K562 (cell line): Measurements from ENCODE around the gene MAGI1. TPM values are rescaled to one million over a fixed set of nuclear protein-coding genes. Genes with fewer than 3 reads are reported as not detected.

Experiments
- ATF1 ChIP-seq, 2 experiments: fragments of 450-650 bp in 1 of 2; IDR thresholded peaks; 2 replicates each; pipeline ENCODE4 v1.6.1; 2016; ENCODE audit warnings: missing compliant biosample characterization in 1 of 2, missing genetic modification characterization in 1 of 2
- BRF1 ChIP-seq: IDR thresholded peaks from 3 replicates; pipeline ENCODE4 v1.6.1; 2011; ENCODE audit warnings: borderline replicate concordance, mild to moderate bottlenecking; ENCODE audit not compliant: insufficient read length; ENCODE audit errors: extremely low read depth
- COPS2 ChIP-seq: fragments of 450-650 bp; conservative IDR thresholded peaks from 2 replicates; pipeline ENCODE4 v1.6.1; 2016; ENCODE audit warnings: mild to moderate bottlenecking, moderate library complexity
- CREM ChIP-seq: IDR thresholded peaks from 2 replicates; pipeline ENCODE4 v1.6.1; 2014; ENCODE audit warnings: antibody characterized with exemption, low read depth
- E4F1 ChIP-seq: fragments of 250-450 bp; sonication (Bioruptor Pico); IDR thresholded peaks from 2 replicates; pipeline ENCODE4 v1.5.0; 2021; ENCODE audit warnings: mild to moderate bottlenecking, borderline replicate concordance
- EP400 ChIP-seq: fragments of 450-650 bp; IDR thresholded peaks from 2 replicates; pipeline ENCODE4 v1.6.1; 2017; ENCODE audit warnings: antibody characterized with exemption, mild to moderate bottlenecking, moderate library complexity
- ETS2 ChIP-seq: IDR thresholded peaks from 2 replicates; pipeline ENCODE4 v1.6.1; 2016; ENCODE audit warnings: borderline replicate concordance, missing genetic modification characterization, mild to moderate bottlenecking, moderate library complexity, missing compliant biosample characterization; ENCODE audit not compliant: poor library complexity, severe bottlenecking
- EZH2 ChIP-seq: IDR thresholded peaks from 2 replicates; pipeline ENCODE4 v1.6.1; 2012; ENCODE audit warnings: low read depth, mild to moderate bottlenecking, inconsistent platforms, low read length, borderline replicate concordance
- FIP1L1 ChIP-seq: fragments of 200-400 bp; formaldehyde crosslinking; IDR thresholded peaks from 2 replicates; pipeline ENCODE4 v1.6.1; 2018; ENCODE audit warnings: mild to moderate bottlenecking, low read depth, low read length; ENCODE audit not compliant: poor library complexity, severe bottlenecking
- HNRNPUL1 ChIP-seq: fragments of 200-400 bp; formaldehyde crosslinking; IDR thresholded peaks from 2 replicates; pipeline ENCODE4 v1.6.1; 2017; ENCODE audit warnings: low read length
- NFRKB ChIP-seq: fragments of 450-650 bp; IDR thresholded peaks from 2 replicates; pipeline ENCODE4 v1.6.1; 2016; ENCODE audit warnings: low read depth
- PCBP1 ChIP-seq: fragments of 200-400 bp; formaldehyde crosslinking; IDR thresholded peaks from 2 replicates; pipeline ENCODE4 v1.6.1; 2018; ENCODE audit warnings: mild to moderate bottlenecking, low read depth, low read length; ENCODE audit not compliant: poor library complexity, severe bottlenecking
- PHB2 ChIP-seq: fragments of 450-650 bp; IDR thresholded peaks from 2 replicates; pipeline ENCODE4 v1.6.1; 2017; ENCODE audit warnings: low read depth
- POLR2H ChIP-seq: IDR thresholded peaks from 2 replicates; pipeline ENCODE4 v1.6.1; 2016; ENCODE audit warnings: missing genetic modification characterization, low read depth, mild to moderate bottlenecking, control low read depth, missing compliant biosample characterization, moderate library complexity
- PRMT5 ChIP-seq: sonication (generic); formaldehyde crosslinking; IDR thresholded peaks from 2 replicates; pipeline ENCODE4 v1.5.0; 2020; ENCODE audit warnings: missing genetic modification reagents
- PRPF4 ChIP-seq: fragments of 200-400 bp; formaldehyde crosslinking; IDR thresholded peaks from one replicate; pipeline ENCODE4 v1.6.1; 2017; ENCODE audit warnings: low read length, low read depth, mild to moderate bottlenecking; ENCODE audit not compliant: insufficient read depth, poor library complexity, severe bottlenecking
- SMARCA4 ChIP-seq: fragments of 450-650 bp; IDR thresholded peaks from 2 replicates; pipeline ENCODE4 v1.6.1; 2016
- SREBF2 ChIP-seq: sonication (generic); formaldehyde crosslinking; IDR thresholded peaks from 2 replicates; pipeline ENCODE4 v1.4.0; 2020; ENCODE audit warnings: mild to moderate bottlenecking, missing genetic modification reagents
- TAL1 ChIP-seq: fragments of 450-650 bp; IDR thresholded peaks from 2 replicates; pipeline ENCODE4 v1.6.1; 2016; ENCODE audit warnings: mild to moderate bottlenecking
- TBL1XR1 ChIP-seq, 2 experiments: IDR thresholded peaks; 2 replicates each; pipeline ENCODE4 v1.6.1; 2012; ENCODE audit warnings: improper control_type of control experiment in 2 of 2, low read length in 2 of 2, mild to moderate bottlenecking in 1 of 2
- U2AF2 ChIP-seq: fragments of 200-400 bp; formaldehyde crosslinking; optimal IDR thresholded peaks from 2 replicates; pipeline ENCODE3; 2017; ENCODE audit warnings: low read depth, mild to moderate bottlenecking, low read length
- ZC3H8 ChIP-seq: fragments of 450-650 bp; IDR thresholded peaks from 2 replicates; pipeline ENCODE4 v1.6.1; 2017
- ZNF121 ChIP-seq: sonication (generic); formaldehyde crosslinking; conservative IDR thresholded peaks from 2 replicates; pipeline ENCODE4 v1.8.0; 2022; ENCODE audit warnings: missing genetic modification reagents
- ZNF311 ChIP-seq: fragments of 250-450 bp; sonication (Bioruptor Pico); IDR thresholded peaks from 2 replicates; pipeline ENCODE4 v1.4.0; 2020; ENCODE audit warnings: mild to moderate bottlenecking, moderate library complexity
- ZNF780A ChIP-seq: fragments of 250-450 bp; sonication (Bioruptor Pico); IDR thresholded peaks from 2 replicates; pipeline ENCODE4 v1.5.0; 2021; ENCODE audit warnings: mild to moderate bottlenecking
- ZNF785 ChIP-seq: fragments of 250-450 bp; sonication (Bioruptor Pico); IDR thresholded peaks from 2 replicates; pipeline ENCODE4 v1.4.0; 2020; ENCODE audit warnings: mild to moderate bottlenecking
- polyA plus RNA-seq, 8 experiments: library from polyadenylated mRNA; depleted of rRNA in 4 of 8; stranded (reverse) in 5 of 8; unstranded in 3 of 8; fragments of >200 nt; fragmentation: Nextera tagmentation in 2 of 8; fragmentation: Illumina TruSeq in 1 of 8; extraction: Ambion mirVana in 2 of 8; extraction: Trizol in 1 of 8; gene quantifications; 2 replicates each; pipeline versions ENCODE4 v1.2.1 to v1.2.3, GENCODE V29; 2011 to 2014; ENCODE audit warnings: inconsistent platforms in 1 of 8, missing spikeins in 1 of 8
- total RNA-seq, 7 experiments: library from RNA; depleted of rRNA in 6 of 7; stranded (reverse); fragments of >200 nt in 6 of 7; fragmentation: Illumina TruSeq in 2 of 7; extraction: Trizol in 2 of 7; gene quantifications; 2 replicates each; pipeline versions ENCODE4 v1.2.1 to v1.2.3, GENCODE V29; 2011 to 2021; ENCODE audit warnings: low replicate concordance in 1 of 7
- TF ChIP-seq, protein P1 (sequence below): sonication (generic); formaldehyde crosslinking; IDR thresholded peaks from 2 replicates; pipeline ENCODE4 v1.5.0; 2020; ENCODE audit warnings: missing genetic modification reagents

Gene MAGI1
- total and polyA plus RNA-seq, 9 of the 15 experiments (the other 6 are each of a cell fraction or from before 2014, with no cell fraction given) = 7.8 to 59.4 (median 43.2) TPM

DNA sequence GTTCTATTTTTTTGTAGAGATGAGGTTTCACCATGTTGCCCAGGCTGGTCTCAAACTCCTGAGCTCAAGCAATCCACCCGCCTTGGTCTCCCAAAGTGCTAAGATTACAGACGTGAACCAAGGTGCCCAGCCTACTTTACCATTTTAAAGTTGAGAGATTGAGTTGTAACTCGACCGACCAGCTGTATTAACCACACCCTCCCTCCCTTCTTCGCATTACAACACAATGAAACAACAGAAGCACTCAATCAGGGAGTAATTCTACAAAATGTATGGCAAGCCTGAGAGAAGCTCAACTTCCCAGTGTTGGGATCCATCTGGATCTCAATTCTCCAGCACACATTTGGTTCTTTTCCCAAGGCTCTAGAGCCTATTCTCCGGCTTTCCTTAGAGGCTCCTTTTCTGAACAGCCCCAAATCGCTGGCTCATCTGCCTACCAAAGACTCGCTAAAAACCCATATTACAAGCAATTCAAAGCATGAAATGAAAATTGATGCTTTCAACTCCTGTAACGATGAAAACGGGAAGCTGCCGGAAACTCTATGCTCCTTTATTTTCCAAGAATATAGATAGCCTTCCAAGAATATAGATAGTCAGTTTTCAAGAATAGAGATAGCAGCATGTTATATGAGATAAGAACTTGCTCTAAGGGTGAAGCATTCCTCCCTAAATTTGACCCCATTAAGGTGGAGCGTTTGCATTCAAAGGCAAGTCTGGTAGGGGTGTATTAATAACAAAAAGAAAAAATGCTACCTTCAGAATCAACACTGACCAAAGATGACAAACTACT, 450.9 kb downstream of the MAGI1 start (continued):
- TF ChIP-seq HNRNPUL1 (no peak), E4F1 (CRISPR knock-in tag) (0 out of 2 replicates have a peak, but pooled peaks have one; percentile 32), ATF1 (CRISPR knock-in tag; IDR thresholded peaks at IDR 0.05) (no peak), ATF1 (tag; IDR thresholded peaks at IDR 0.05) (peak; percentile 34; the same call in 1 of the 2 replicates), ZNF785 (CRISPR knock-in tag) (no peak), ZNF780A (CRISPR knock-in tag) (no peak), SMARCA4 (peak; percentile 86), PRPF4 (no peak), PHB2 (no peak), POLR2H (tag) (no peak), EP400 (0 out of 2 replicates have a peak, but pooled peaks have one; percentile 44), ZC3H8 (no peak), CREM (no peak), PRMT5 (no peak), U2AF2 (no peak), ETS2 (tag) (no peak), COPS2 (no peak), EZH2 (no peak), TBL1XR1 (IDR thresholded peaks at IDR 0.05; ENCODE audit: low read length in 2 of 2) (peak in 1 of 2 experiments; percentile 85; a peak in 2 of 4 replicates), NFRKB (0 out of 2 replicates have a peak, but pooled peaks have one; percentile 58), FIP1L1 (no peak), SREBF2 (CRISPR knock-in tag) (no peak), ZNF121 (no peak), ZNF311 (CRISPR knock-in tag) (no peak), PCBP1 (no peak), TAL1 (peak; percentile 18; the same call in 1 of the 2 replicates), BRF1 (no peak)
- TF ChIP-seq, protein P1, sequence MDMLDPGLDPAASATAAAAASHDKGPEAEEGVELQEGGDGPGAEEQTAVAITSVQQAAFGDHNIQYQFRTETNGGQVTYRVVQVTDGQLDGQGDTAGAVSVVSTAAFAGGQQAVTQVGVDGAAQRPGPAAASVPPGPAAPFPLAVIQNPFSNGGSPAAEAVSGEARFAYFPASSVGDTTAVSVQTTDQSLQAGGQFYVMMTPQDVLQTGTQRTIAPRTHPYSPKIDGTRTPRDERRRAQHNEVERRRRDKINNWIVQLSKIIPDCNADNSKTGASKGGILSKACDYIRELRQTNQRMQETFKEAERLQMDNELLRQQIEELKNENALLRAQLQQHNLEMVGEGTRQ (CRISPR knock-in tag) = no peak
